Right kidney (tissue), 1 donor: ENCODE data around the gene TEDDM1.
"Not testable (repeated sequence)": the region's sequence is repeated elsewhere in the genome, so short reads cannot be mapped to it uniquely, and the experiment has no call there.

Source experiments
- DNase-seq: peaks from one replicate; pipeline ENCODE4 v3.0.0-alpha.2; 2016

TEDDM1 gene

DNA sequence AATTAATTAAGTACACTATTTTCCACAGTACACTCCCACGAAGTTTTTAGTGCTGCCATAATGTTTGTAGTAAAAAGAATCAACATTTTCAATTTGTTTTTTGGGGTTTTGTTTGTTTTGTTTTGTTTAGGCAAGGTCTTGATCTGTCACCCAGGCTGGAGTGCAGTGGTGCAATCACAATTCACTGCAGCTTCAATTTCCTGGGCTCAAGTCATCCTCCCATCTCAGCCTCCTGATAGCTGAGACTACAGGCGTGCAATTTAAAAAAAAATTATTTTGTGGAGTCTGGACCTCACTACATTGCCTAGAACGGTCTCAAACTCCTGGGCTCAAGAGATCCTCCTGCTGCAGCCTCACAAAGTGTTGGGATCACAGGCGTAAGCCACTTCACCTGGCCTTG lies 20.3 kb downstream of the TEDDM1 start:
- DNase-seq, result no peak

DNA sequence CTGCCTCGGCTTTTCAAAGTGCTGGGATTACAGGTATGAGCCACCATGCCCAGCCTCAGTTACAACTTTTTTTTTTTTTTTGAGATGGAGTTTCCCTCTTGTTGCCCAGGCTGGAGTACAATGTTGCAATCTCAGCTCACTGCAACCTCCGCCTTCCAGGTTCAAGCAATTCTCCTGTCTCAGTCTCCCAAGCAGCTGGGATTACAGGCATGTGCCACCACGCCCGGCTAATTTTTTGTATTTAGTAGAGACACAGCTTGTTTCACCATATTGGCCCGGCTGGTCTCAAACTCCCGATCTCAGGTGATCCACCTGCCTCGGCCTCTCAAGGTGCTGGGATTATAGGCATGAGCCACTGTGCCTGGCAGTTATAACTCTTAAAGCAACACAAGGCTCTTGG lies 20.7 kb downstream of the TEDDM1 start:
- DNase-seq, result not testable (repeated sequence)

GRCh38 chr1:182376936-182377574 lies 23.4 kb downstream of the TEDDM1 start:
- no peak for DNase-seq

- DNase-seq, result no peak
These were observed 26.2 kb downstream of the TEDDM1 start for GRCh38 chr1:182374101-182374834.

GRCh38 chr1:182370532-182370931 lies 29.9 kb downstream of the TEDDM1 start:
- no peak for DNase-seq

GRCh38 chr1:182368903-182369302 lies 31.6 kb downstream of the TEDDM1 start:
- DNase-seq, result no peak

GRCh38 chr1:182368358-182368757 lies 32.1 kb downstream of the TEDDM1 start:
- DNase-seq, result no peak

DNA sequence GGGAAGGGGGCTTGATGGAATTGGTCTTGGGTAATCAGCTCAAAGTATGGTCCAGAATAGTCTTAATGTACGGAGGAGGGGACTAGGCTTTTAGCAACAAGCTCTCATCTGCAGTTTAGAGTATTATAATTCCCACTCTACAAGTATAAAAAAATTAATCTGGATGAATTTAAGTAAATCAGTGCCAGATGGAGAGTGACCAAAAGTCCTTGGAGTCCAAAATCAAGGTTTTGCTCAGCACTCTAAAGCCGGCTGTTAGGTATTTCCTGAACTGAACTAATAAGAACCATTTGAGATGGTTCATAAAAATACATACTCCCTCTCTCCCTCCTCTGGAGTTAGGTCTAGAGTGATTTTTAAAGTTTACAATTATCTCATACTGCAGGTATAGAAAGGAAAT lies 32.5 kb downstream of the TEDDM1 start:
- no peak for DNase-seq

DNA sequence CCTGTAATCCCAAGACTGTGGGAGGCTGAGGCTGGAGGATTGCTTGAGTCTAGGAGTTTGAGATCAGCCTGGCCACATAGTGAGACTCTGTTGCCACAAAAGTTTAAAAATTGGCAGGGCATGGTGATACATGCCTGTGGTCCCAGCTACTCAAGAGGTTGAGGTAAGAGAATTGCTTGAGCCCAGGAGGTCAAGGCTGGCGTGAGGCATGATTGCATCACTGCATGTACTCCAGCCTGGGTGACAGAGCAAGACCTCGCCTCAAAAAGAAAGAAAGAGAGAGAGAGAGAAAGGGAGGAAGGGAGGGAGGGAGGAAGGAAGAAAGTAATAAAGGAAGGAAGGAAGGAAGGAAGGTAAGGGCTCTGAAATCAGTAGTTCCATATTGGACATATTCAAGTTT lies 33.9 kb downstream of the TEDDM1 start:
- DNase-seq, result no peak

- no peak for DNase-seq
These were observed 40.8 kb downstream of the TEDDM1 start for GRCh38 chr1:182359645-182360044.

DNA sequence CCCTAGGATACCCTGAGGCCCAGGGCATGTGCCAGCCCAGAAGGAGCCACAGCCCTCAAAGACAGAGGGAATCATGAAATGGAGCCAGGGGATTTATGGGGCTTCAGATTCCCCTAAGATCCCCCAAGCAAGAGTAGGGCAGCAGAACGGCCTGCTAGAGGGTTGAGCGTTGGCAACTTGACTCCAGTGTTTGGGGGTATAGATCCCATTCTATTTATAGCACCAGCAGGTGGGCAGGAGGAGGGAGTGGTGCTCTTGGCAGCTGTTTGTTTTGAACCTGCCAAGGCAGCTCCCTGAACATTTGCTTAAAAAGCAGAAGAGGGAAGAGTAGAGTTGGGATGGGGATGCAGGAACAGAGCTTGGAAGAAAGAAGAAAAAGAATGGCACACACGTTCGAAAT lies 42.6 kb downstream of the TEDDM1 start:
- DNase-seq, result no peak

DNA sequence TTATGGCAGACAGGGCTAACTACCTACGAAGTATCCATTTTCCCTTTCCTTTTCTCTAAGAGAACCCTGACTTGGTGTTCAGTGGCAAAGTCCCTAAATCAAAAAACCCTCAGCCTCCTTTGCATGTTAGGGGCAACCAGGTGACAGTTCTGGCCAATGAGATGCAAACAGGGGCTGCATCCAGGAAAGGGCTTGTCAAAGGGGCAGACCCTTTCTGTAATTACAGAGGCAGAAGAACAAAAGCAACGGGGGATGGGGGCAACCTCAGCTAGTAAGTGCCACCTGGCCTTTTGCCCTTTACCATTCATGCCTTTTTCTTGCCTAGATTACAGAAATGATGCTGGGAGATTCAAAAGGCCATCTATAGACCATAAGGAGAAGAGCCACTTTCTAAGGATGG lies 43.3 kb downstream of the TEDDM1 start:
- no peak for DNase-seq

DNA sequence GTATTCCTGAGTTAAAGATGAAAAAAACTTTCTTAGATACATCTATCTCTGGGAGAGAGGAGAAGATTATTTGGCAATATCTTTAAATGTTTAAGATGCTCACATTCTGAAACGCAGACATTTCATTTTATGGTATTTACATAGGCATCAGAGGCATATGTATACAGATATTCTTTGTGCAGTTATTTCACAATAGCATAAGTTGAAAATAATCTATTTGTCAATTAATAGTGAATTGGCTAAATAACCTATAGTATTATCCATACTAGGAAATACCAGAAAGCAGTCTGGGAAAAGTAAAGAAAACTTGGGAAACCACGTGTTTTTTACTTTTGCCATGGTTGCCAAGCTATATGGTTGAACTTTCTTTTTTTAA lies 44.8 kb downstream of the TEDDM1 start:
- DNase-seq, result no peak

DNA sequence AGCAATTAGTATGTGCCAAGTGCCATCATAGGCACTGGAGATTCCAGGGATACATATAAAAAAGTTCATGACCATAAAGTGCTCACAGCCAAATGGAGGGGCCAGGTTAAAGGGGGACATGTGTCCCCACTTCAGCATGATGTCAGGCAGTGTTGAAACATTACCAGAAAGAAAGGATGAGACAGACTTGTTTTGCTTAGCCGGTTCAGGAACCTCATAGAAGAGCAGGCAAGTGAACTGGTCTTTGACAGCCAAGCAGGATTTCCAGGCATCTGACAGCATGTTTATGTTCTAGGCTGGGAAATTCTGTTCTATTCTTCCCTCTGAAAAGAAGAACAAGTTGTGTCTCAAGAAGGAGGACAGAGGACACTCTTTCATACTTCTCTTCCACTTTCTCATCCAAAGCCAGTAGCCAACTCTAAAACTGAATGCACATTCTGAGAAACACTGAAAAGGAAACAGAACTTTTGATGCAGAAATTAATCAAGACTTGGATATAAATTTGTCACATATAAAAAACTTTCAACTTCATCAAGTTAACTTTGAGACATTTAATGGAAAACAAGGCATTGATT lies 48.6 kb downstream of the TEDDM1 start:
- DNase-seq, result no peak

- no peak for DNase-seq
These were observed 49.6 kb downstream of the TEDDM1 start for GRCh38 chr1:182350839-182351238.

DNA sequence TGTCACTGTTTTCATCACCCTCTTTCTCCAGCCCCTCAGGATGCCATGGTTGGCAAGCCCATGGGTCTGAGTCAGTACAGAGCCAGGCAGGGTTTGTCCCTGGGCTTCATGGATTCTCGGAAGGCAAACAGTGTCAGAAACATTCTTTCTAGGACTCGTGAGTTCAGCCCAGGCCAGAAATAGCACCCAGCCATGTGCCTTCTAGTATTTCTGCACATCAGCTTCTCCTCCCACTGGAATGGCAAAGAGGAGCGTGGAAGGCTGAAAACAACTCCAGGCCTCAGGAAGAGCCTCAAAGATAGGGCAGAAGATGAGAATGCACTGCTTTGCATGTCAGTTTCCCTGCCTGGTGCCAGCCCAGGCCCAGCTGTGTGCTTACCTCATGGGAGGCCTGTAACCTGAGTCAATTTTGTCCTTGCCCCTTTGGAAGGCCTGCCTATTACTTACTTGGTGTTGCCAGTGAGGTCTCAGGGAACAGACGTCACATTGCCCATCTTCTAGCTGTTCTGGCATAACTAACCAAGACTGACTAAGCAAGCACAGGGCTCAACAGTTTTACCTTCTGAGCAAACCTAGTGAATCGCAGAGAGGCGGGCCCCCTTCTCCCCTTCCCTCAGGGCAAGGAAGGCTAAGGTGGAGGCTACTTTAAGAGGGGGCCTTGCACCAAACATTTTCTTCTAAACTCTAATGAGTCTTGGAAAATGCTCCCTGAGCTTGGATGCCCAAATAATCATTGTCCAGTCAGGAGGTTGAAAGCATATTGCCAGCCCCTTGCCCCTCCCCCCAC lies 51.3 kb downstream of the TEDDM1 start:
- DNase-seq, result no peak
